Stimulated activated CD8-positive, alpha-beta memory T cell treated with anti-CD3 and anti-CD28 coated beads, Interleukin-7, amount 100 ng/mL, for 4 hours (primary cell): ENCODE data around the gene LDLRAD4.
"Not testable (repeated sequence)": the region's sequence is repeated elsewhere in the genome, so short reads cannot be mapped to it uniquely, and the experiment has no call there.

Experiments used
- DNase-seq, 2 donors: peaks; one replicate each; pipeline ENCODE4 v3.0.0-alpha.2; 2020; ENCODE audit warnings: low read depth in 2 of 2

LDLRAD4 gene

GRCh38 chr18:13464432-13465123 is 246.0 kb downstream of the LDLRAD4 start:
- DNase-seq = peak; percentile 54 to 60

- no peak for DNase-seq
Observed at GRCh38 chr18:13465124-13465446, 246.5 kb downstream of the LDLRAD4 start.

GRCh38 chr18:13465476-13465875 is 246.9 kb downstream of the LDLRAD4 start:
- no peak for DNase-seq

GRCh38 chr18:13470516-13471197 is 252.1 kb downstream of the LDLRAD4 start:
- DNase-seq = no peak

- no peak for DNase-seq
Observed at GRCh38 chr18:13471198-13471845, 252.8 kb downstream of the LDLRAD4 start.

- no peak for DNase-seq
Observed at GRCh38 chr18:13471971-13472628, 253.5 kb downstream of the LDLRAD4 start.

GRCh38 chr18:13473751-13474150 is 255.2 kb downstream of the LDLRAD4 start:
- no peak for DNase-seq

- no peak for DNase-seq
Observed at GRCh38 chr18:13474336-13474735, 255.8 kb downstream of the LDLRAD4 start.

GRCh38 chr18:13474907-13475545 is 256.5 kb downstream of the LDLRAD4 start:
- no peak for DNase-seq

- not testable (repeated sequence) for DNase-seq
Observed at GRCh38 chr18:13476312-13476711, 257.8 kb downstream of the LDLRAD4 start.

- DNase-seq = no peak
Observed at GRCh38 chr18:13477147-13477683, 258.7 kb downstream of the LDLRAD4 start.

- no peak for DNase-seq
Observed at GRCh38 chr18:13480571-13481255, 262.2 kb downstream of the LDLRAD4 start.

GRCh38 chr18:13481331-13481730 is 262.8 kb downstream of the LDLRAD4 start:
- no peak for DNase-seq

- DNase-seq = no peak
Observed at GRCh38 chr18:13481820-13482617, 263.5 kb downstream of the LDLRAD4 start.

GRCh38 chr18:13482618-13482945 is 264.0 kb downstream of the LDLRAD4 start:
- DNase-seq = no peak

- no peak for DNase-seq
Observed at GRCh38 chr18:13483316-13484270, 265.0 kb downstream of the LDLRAD4 start.

GRCh38 chr18:13485182-13485581 is 266.6 kb downstream of the LDLRAD4 start:
- DNase-seq = no peak

GRCh38 chr18:13485604-13486003 is 267.0 kb downstream of the LDLRAD4 start:
- no peak for DNase-seq

GRCh38 chr18:13486284-13486683 is 267.7 kb downstream of the LDLRAD4 start:
- no peak for DNase-seq
